Effector memory CD8-positive, alpha-beta T cell (primary cell): Measurements from ENCODE around the gene IGSF21.

Source experiments
- ATAC-seq: fragments of 150-1000 bp; cut with Tn5 transposase; replicated peaks from 2 replicates; pipeline ENCODE4 v1.10.0; 2021; ENCODE audit warnings: mild to moderate bottlenecking, moderate library complexity
- DNase-seq, 3 experiments: peaks; one replicate each; pipeline ENCODE4 v3.0.0; 2021
- H3K27ac Mint-ChIP-seq, 2 donors: one replicate each; pipeline ENCODE4 v1.8.0; 2022; ENCODE audit warnings: mild to moderate bottlenecking in 2 of 2, mixed read lengths in 2 of 2, moderate library complexity in 2 of 2
- H3K27me3 Mint-ChIP-seq, 2 donors: one replicate each; pipeline ENCODE4 v1.8.0; 2022; ENCODE audit warnings: mixed read lengths in 2 of 2
- H3K36me3 Mint-ChIP-seq: one replicate; pipeline ENCODE4 v1.8.0; 2022; ENCODE audit warnings: mild to moderate bottlenecking, moderate library complexity, mixed read lengths; ENCODE audit not compliant: insufficient read depth
- H3K4me1 Mint-ChIP-seq, 2 donors: one replicate each; pipeline ENCODE4 v1.8.0; 2022; ENCODE audit warnings: low read depth in 2 of 2, mixed read lengths in 2 of 2
- H3K4me3 Mint-ChIP-seq, 2 donors: one replicate each; pipeline ENCODE4 v1.8.0; 2022; ENCODE audit warnings: mild to moderate bottlenecking in 2 of 2, mixed read lengths in 2 of 2, moderate library complexity in 2 of 2
- H3K9me3 Mint-ChIP-seq, 2 donors: one replicate each; pipeline ENCODE4 v1.8.0; 2022; ENCODE audit warnings: mixed read lengths in 2 of 2

Gene IGSF21

DNA sequence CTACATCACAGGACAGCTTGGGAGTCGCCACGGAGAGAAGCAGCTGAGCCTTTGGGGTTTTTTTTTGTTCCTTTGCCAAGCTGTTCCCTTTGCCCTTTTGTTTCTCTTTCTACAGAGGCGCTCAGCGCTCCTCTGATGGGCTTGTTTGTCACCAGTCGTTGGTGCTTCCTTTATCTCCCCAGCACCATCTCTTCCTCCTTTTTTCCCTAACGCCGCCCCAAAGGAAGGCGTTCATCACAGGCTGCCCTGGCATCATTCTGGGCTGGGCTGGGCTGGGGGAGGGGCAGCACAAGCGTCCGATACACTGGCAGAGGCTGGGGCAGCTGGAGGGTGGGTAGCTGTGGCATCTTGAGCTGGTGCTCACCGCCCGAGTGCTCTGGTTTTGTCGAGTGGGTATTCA, 10.5 kb downstream of the IGSF21 start:
- DNase-seq (no peak), ATAC-seq (no peak)
- Mint-ChIP-seq H3K4me3 (no peak overlapping the region), H3K27ac (no peak overlapping the region), H3K4me1 (no peaks in the 10 kb centered on the region), H3K27me3 (peaks cover 48 to 77% of the 10 kb centered on the region in 2 donors), H3K36me3 (no peaks in the 10 kb centered on the region), H3K9me3 (no peaks in the 10 kb centered on the region)

DNA sequence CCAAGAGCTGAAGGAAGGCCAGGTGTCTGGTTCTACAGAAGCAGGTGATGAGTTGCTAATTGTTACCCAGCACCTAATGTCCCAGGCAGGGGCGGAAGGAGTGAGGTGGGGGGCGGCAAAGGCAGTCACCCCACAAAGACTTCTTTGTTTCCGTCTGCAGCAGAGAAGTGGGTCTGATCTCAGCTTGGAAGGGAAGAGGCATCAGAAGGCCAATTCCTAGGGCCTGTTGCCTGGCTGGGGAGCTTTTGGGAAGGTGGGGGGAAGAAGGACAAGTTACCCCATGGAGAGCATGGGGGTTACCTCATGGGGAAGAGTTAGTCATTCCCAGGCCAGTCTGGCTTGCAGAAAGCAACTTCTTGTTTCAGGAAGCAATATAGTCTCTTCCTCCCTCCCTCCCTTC, 10.9 kb downstream of the IGSF21 start:
- DNase-seq (no peak), ATAC-seq (no peak)
- Mint-ChIP-seq H3K4me3 (no peak overlapping the region), H3K4me1 (no peaks in the 10 kb centered on the region), H3K27me3 (peaks cover 51 to 77% of the 10 kb centered on the region in 2 donors), H3K36me3 (no peaks in the 10 kb centered on the region), H3K9me3 (no peaks in the 10 kb centered on the region), H3K27ac (no peak overlapping the region)

DNA sequence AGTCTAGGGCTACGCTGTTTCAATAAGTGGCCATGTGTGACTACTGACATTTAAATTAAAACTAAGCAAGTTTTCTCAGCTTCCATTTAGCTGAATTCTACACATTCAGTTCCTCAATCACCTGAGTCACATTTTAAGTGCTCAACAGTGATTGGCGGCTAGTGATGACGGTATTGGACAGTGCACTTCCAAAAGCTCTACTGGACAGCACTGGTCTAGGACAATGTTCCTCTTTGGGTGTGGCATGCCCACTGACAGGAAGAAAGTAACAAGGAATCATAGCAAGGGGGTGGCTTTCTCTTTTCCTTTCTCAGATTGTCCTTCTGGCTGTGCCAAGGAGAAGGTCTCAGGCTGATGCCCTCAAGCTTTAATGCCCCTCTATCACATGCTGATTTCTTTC, 11.7 kb downstream of the IGSF21 start:
- Mint-ChIP-seq H3K27me3 (peaks cover 48 to 75% of the 10 kb centered on the region in 2 donors), H3K4me3 (no peak overlapping the region), H3K36me3 (no peaks in the 10 kb centered on the region), H3K4me1 (no peaks in the 10 kb centered on the region), H3K27ac (no peak overlapping the region), H3K9me3 (no peaks in the 10 kb centered on the region)
- no peak for ATAC-seq
- DNase-seq = no peak

DNA sequence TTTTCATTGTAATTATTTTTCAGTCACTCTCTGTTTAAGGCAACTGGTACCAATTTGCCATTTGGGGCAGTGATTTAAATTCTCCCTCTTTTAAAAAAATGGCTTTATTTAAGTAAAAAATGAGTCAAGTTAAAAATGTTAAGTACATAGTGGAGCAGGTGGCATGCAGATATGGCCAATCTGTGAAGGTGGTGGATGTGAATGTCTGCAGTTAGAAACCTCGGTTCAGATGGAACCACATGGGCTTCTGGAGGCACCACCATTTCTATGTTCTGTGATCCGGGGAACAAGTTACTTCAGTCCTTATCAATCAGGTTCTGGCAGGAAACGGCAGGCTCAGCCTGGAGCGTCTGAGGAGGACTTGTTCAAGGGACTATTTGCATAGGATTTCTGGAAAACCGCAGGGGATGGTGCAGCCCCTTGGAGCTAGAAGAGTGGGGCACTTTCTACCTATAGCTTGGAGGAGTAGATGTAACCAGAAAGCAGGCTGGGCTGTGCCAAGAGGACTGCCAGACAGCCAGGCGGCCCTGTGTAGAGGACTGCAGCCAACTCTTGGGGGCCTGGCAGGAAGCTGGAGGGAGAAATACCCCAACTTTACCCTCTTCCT, 12.3 kb downstream of the IGSF21 start:
- Mint-ChIP-seq H3K36me3 (no peaks in the 10 kb centered on the region), H3K9me3 (no peaks in the 10 kb centered on the region), H3K4me1 (no peaks in the 10 kb centered on the region), H3K4me3 (no peak overlapping the region), H3K27ac (no peak overlapping the region), H3K27me3 (peaks cover 46 to 75% of the 10 kb centered on the region in 2 donors)
- ATAC-seq = no peak
- no peak for DNase-seq

DNA sequence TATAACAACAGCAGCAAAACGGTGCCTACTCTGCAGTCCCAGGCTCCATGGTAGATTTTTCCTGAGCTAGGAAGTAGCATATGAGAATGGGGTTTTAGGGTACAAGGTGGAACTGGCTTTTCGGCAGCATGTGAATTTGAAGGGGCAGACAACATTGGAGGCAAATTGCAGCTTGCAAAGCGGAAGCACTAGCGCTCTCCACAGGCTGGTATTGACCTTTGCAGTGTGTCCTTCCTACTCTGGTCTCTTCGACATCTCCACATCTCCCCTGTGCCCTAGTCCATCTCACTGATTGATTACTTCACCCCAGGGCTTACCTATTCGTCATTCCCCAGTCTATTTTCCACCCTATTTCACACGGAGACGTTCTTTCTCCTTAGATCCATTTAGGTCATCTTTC, 13.0 kb downstream of the IGSF21 start:
- Mint-ChIP-seq H3K27ac (no peak overlapping the region), H3K4me1 (no peaks in the 10 kb centered on the region), H3K4me3 (no peak overlapping the region), H3K36me3 (no peaks in the 10 kb centered on the region), H3K27me3 (peaks cover 44 to 75% of the 10 kb centered on the region in 2 donors), H3K9me3 (no peaks in the 10 kb centered on the region)
- ATAC-seq = no peak
- no peak for DNase-seq

DNA sequence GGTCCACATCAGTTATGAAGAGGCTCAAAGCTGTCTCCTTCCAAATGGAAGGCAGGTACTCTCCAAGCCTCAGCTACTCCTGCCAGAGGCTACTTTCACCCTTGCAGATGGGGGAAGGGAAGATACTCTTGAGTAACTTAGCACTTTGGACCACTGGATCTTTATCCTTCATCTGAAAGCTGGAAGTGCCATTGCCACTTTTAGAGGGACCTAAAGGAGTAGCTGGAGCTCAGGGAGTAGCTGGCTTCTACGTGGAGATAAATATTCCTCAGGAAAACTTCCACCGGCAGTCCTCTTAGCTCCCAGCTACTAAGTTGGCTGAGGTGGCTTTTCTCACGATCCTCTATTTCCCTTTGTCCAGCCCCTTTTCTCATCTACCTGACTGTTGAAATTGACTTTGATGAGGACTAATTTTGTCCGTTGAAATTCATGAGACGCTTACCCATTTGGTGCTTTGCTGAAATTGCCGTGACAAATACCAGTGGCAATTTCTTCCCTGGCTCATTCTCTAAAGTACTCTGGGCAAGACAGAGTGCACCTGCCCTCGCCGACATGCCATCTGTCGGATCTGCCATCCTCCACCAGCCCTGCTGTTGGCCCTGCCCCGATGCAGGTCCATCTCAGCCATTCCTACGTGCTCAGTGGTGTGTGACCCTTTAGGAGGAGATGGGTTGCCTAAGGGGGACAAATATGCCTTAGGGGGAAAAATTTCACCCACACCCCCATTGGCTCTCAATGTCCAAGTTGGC, 13.6 kb downstream of the IGSF21 start:
- Mint-ChIP-seq H3K4me1 (no peaks in the 10 kb centered on the region), H3K36me3 (no peaks in the 10 kb centered on the region)

DNA sequence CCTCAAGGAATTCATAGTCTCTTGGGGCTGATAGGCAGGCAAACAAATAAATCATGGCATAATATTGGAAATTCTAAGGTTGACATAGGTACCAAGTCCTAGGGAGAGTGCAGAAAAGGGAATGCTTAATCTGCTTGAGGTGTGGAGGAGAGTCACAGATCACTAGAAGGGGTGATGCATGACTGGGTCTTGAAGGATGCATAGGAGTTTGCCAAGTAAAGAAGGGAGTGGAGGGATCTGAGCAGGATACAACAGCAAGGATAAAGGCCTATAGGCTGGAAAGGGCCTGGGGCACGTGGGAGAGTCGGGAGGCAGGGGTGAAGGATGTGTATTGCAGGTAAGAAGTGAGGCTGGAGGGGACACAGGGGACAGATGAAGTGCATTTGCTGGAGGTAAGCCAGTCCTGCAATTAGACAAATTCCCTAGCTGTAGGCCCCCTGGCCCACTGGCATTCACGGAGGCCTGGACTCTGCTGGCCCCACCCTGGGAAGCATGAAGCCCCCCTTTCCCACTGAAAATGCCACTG, 15.9 kb downstream of the IGSF21 start:
- Mint-ChIP-seq H3K27ac (no peak overlapping the region), H3K27me3 (peaks cover 40 to 75% of the 10 kb centered on the region in 2 donors), H3K4me3 (no peak overlapping the region), H3K9me3 (no peaks in the 10 kb centered on the region), H3K36me3 (no peaks in the 10 kb centered on the region), H3K4me1 (no peaks in the 10 kb centered on the region)
- no peak for DNase-seq
- no peak for ATAC-seq

More for the DNA sequence above, 13.6 kb downstream of the IGSF21 start:
- ATAC-seq = no peak
- no peak for DNase-seq
- Mint-ChIP-seq H3K27me3 (peaks cover 45 to 75% of the 10 kb centered on the region in 2 donors), H3K27ac (no peak overlapping the region), H3K9me3 (no peaks in the 10 kb centered on the region), H3K4me3 (no peak overlapping the region)

DNA sequence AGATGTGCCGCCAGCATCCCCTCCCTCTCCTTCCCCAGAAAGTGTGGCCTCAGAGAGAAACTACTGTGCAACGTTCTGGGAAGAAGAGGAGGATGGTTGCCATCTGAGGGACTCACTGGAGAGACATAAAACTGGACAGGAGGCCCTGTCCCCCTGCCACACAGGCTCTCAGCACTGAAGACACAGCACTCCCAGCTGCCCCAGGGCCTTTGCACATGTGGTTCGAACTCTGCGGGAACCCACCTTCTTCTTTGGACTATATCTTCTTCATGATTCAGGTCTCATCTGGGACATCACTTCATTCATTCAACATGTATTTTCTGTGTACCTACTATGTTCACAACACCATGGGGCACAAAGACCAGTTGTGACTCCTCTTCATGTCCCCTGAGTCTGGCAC, 17.4 kb downstream of the IGSF21 start:
- ATAC-seq (no peak), DNase-seq (no peak)
- H3K36me3 Mint-ChIP-seq = peaks cover 4% of the 10 kb centered on the region
- H3K4me1 Mint-ChIP-seq = no peaks in the 10 kb centered on the region
- no peaks in the 10 kb centered on the region for H3K9me3 Mint-ChIP-seq
- H3K4me3 Mint-ChIP-seq = no peak overlapping the region
- H3K27ac Mint-ChIP-seq = no peak overlapping the region
- peaks cover 37 to 79% of the 10 kb centered on the region in 2 donors for H3K27me3 Mint-ChIP-seq

DNA sequence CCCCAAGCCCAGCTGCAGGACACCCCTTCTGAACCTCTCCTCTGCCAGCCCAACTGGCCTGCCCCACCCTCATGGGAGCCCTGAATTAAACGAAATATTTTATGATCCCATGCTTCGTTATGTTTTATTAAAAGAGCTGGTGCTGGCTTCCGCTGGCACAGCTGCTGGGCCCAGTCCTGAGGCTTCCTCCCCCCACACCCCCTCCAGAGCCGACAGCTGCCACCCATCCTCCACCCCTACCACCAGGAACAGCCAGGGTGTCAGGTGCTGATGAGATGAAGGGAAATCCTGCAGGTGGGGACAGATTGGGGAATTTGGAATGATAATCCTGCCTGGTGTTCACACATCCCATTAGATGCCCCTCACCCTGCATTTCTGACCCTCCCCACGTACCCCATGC, 19.0 kb downstream of the IGSF21 start:
- H3K36me3 Mint-ChIP-seq = peaks cover 4% of the 10 kb centered on the region

DNA sequence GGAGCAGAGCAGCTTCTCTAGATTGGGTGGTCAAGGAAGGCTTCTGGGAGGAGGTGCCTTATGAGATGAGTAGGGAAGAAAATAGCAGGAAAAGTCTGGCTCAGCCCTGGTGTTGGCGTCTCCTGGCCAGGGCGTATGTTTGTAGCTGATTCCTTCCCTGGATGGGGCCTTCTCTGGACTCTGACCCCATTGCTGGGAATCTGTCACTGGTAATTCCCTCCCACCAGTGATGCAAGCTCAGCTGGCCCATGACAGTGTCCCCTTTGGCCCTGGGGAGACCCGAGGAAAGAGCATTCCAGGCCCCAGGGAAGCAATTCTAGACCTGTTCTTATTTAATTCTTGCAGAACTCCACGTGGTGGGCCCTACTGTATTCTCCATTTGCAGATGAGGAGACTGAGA, 20.7 kb downstream of the IGSF21 start:
- Mint-ChIP-seq H3K4me1 (no peaks in the 10 kb centered on the region), H3K9me3 (no peaks in the 10 kb centered on the region), H3K36me3 (peaks cover 4% of the 10 kb centered on the region), H3K27me3 (peaks cover 34 to 85% of the 10 kb centered on the region in 2 donors), H3K4me3 (no peak overlapping the region), H3K27ac (no peak overlapping the region)
- no peak for DNase-seq
- ATAC-seq = no peak

More for the DNA sequence above, 19.0 kb downstream of the IGSF21 start:
- no peak for DNase-seq
- H3K9me3 Mint-ChIP-seq = no peaks in the 10 kb centered on the region
- H3K4me1 Mint-ChIP-seq = no peaks in the 10 kb centered on the region
- H3K27ac Mint-ChIP-seq = no peak overlapping the region
- no peak for ATAC-seq
- H3K27me3 Mint-ChIP-seq = peaks cover 37 to 83% of the 10 kb centered on the region in 2 donors
- H3K4me3 Mint-ChIP-seq = no peak overlapping the region

DNA sequence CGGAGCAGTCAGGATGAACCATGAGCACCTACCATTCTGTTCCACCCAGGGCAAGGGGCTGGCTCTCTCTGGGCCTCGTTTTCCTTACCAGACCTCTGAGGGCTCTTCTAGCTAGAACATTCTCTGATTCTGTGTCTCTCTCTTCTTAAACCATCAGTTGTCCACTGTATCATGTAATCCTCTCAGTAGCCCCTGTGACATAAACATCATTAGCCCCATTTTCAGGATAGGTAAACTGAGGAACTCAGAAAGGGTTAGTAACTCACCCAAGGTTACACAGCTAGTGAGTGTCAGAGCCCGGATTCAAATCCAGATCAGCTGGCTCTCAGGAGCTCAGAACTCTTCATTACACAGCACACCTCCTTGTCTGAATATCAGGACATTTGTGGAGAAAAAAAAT, 22.8 kb downstream of the IGSF21 start:
- H3K27me3 Mint-ChIP-seq = peaks cover 38 to 72% of the 10 kb centered on the region in 2 donors
- no peaks in the 10 kb centered on the region for H3K9me3 Mint-ChIP-seq
- no peak overlapping the region for H3K4me3 Mint-ChIP-seq
- H3K27ac Mint-ChIP-seq = no peak overlapping the region
- H3K4me1 Mint-ChIP-seq = no peaks in the 10 kb centered on the region
- ATAC-seq = no peak
- H3K36me3 Mint-ChIP-seq = peaks cover 4% of the 10 kb centered on the region
- DNase-seq = no peak

DNA sequence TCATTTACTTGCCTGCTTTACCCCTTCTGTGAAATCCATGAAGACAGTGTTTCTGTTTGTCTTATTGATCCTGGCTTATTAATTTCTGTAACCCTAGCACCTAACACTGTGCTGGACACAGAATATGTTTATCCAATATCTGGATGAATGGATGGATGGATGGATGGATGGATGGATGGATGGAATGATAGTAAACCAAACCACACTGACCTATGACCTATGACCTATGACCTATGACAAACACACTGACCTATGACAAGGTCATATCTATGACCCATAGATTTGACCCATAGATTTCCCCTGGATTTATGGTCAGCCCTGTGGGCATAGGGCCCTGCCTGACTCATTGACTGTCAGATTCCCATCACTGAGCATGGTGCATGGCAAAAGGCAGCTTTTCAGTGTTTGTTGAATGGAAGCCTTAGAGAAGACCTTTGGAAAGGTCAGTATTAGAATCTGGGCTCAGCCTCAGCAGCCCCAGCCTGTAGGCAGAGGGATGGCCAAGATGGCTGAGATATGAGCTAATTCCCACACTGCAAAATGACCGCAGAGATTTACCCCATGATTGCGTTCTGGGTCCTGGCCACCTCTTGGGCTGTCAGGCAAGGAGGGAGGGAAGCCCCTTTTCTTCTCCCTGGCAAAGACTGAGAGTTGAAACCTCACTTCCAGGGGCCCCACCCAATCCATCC, 24.6 kb downstream of the IGSF21 start:
- no peak overlapping the region for H3K4me3 Mint-ChIP-seq
- no peaks in the 10 kb centered on the region for H3K9me3 Mint-ChIP-seq
- no peak overlapping the region for H3K27ac Mint-ChIP-seq
- peaks cover 25 to 54% of the 10 kb centered on the region in 2 donors for H3K27me3 Mint-ChIP-seq
- H3K4me1 Mint-ChIP-seq = no peaks in the 10 kb centered on the region
- ATAC-seq (no peak), DNase-seq (no peak)
- peaks cover 4% of the 10 kb centered on the region for H3K36me3 Mint-ChIP-seq

DNA sequence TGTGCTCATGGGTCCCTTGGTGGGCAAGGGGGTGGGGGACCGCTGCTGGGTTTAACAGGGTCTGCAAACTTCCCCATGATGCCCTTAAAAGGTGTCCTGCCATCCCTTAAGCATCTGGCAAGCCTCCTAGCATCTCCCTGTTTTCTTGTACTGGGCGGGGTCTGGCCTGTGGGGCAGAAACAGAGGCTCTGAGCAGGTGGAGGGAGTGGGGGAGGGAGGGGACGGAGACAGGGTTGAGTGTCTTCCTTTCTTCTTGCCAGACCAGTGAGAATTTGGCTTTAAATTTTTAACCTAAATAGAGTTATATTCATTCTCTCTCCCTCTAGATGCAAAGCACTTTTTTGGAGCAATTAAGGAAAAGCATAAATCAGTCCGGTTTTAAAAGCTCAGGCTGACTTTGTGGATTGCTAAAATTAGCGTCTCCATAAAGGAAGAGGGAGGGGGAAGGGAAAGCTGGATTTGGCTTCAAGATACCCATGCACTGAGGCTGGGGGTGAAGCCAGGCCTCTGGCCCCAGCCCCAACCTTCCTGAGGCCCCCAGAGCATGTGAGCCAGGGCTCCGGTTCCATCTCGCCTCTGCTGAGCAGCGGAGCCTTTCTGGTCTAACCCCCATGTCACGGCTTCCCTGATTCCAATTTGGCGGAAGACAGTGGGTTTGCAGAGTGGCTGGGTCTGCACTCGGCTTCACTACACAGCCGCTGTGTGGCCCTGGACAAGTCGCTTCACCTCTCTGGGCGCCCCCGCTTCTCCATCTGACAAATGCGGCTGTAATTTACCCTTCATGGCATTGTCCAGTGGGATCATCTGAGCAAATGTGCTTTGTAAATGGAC, 25.3 kb downstream of the IGSF21 start:
- no peak overlapping the region for H3K27ac Mint-ChIP-seq
- H3K36me3 Mint-ChIP-seq = peaks cover 4% of the 10 kb centered on the region
- DNase-seq (no peak), ATAC-seq (no peak)
- no peak overlapping the region for H3K4me3 Mint-ChIP-seq
- peaks cover 21 to 46% of the 10 kb centered on the region in 2 donors for H3K27me3 Mint-ChIP-seq
- no peaks in the 10 kb centered on the region for H3K4me1 Mint-ChIP-seq
- H3K9me3 Mint-ChIP-seq = no peaks in the 10 kb centered on the region
